Activated CD4-positive, CD25-positive, alpha-beta regulatory T cell treated with anti-CD3 and anti-CD28 coated beads, Interleukin-2, amount 50 U/mL, for 72 hours (primary cell): Measurements from ENCODE around the gene RFTN1.
"Not testable (repeated sequence)": the region's sequence is repeated elsewhere in the genome, so short reads cannot be mapped to it uniquely, and the experiment has no call there.

Source experiments
- DNase-seq: peaks from one replicate; pipeline ENCODE4 v3.0.0; 2021

Gene RFTN1

GRCh38 chr3:16318176-16318575, 195.3 kb downstream of the RFTN1 start:
- no peak for DNase-seq

GRCh38 chr3:16317561-16317945, 195.9 kb downstream of the RFTN1 start:
- no peak for DNase-seq

GRCh38 chr3:16316847-16317560, 196.5 kb downstream of the RFTN1 start:
- DNase-seq = no peak

GRCh38 chr3:16316396-16316795, 197.1 kb downstream of the RFTN1 start:
- no peak for DNase-seq

GRCh38 chr3:16315623-16316022, 197.9 kb downstream of the RFTN1 start:
- DNase-seq = no peak

- DNase-seq = no peak
Measured at GRCh38 chr3:16313886-16314645, 199.4 kb downstream of the RFTN1 start.

GRCh38 chr3:16311960-16312451, 201.5 kb downstream of the RFTN1 start:
- DNase-seq = no peak

- DNase-seq = not testable (repeated sequence)
Measured at GRCh38 chr3:16310486-16310885, 203.0 kb downstream of the RFTN1 start.

- DNase-seq = no peak
Measured at GRCh38 chr3:16309558-16309957, 203.9 kb downstream of the RFTN1 start.

- DNase-seq = no peak
Measured at GRCh38 chr3:16308727-16309126, 204.8 kb downstream of the RFTN1 start.

GRCh38 chr3:16307832-16308531, 205.5 kb downstream of the RFTN1 start:
- no peak for DNase-seq

GRCh38 chr3:16305111-16305541, 208.4 kb downstream of the RFTN1 start:
- DNase-seq = peak; percentile 53

- no peak for DNase-seq
Measured at GRCh38 chr3:16304061-16305010, 209.2 kb downstream of the RFTN1 start.

GRCh38 chr3:16303037-16303575, 210.4 kb downstream of the RFTN1 start:
- no peak for DNase-seq

- no peak for DNase-seq
Measured at GRCh38 chr3:16302082-16302631, 211.3 kb downstream of the RFTN1 start.

GRCh38 chr3:16301507-16301906, 212.0 kb downstream of the RFTN1 start:
- no peak for DNase-seq

GRCh38 chr3:16300881-16301359, 212.6 kb downstream of the RFTN1 start:
- no peak for DNase-seq

GRCh38 chr3:16300307-16300706, 213.2 kb downstream of the RFTN1 start:
- no peak for DNase-seq

- DNase-seq = no peak
Measured at GRCh38 chr3:16299746-16300145, 213.8 kb downstream of the RFTN1 start.

- no peak for DNase-seq
Measured at GRCh38 chr3:16298891-16299290, 214.6 kb downstream of the RFTN1 start.
